Measurements from ENCODE around the gene KL.

DNA sequence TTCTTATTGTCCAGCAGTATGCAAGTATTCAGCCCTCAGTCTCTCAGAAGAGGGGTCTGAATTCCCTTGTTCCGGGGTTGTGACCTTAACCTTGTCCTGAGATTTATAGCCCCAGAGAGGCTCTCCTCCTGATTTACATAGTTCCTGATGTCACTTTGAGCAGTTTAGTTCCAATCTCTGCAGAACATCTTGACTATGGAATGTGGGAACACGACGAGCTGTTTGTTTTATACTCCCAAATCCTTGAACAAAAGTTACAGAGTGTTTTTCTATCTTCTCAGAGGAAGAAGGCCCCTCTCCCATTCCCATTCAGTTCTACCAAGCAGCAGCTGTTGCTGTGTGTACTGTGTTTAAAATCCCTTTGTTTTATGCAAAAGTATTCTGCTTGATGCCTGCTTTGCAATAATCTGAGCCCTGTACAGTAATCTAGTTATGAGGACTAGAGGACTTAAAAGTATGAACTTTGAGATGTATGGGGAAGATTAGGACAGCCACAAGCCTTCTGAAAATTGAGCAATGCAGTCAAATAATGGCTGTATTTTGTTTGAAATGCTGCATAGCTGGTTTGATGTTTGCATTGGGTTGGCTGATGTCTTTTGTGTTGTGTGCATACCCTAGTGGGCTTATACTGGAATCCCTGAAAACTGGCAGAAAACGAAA is 74.7 kb downstream of the KL start:
- TF ChIP-seq, protein P1, sequence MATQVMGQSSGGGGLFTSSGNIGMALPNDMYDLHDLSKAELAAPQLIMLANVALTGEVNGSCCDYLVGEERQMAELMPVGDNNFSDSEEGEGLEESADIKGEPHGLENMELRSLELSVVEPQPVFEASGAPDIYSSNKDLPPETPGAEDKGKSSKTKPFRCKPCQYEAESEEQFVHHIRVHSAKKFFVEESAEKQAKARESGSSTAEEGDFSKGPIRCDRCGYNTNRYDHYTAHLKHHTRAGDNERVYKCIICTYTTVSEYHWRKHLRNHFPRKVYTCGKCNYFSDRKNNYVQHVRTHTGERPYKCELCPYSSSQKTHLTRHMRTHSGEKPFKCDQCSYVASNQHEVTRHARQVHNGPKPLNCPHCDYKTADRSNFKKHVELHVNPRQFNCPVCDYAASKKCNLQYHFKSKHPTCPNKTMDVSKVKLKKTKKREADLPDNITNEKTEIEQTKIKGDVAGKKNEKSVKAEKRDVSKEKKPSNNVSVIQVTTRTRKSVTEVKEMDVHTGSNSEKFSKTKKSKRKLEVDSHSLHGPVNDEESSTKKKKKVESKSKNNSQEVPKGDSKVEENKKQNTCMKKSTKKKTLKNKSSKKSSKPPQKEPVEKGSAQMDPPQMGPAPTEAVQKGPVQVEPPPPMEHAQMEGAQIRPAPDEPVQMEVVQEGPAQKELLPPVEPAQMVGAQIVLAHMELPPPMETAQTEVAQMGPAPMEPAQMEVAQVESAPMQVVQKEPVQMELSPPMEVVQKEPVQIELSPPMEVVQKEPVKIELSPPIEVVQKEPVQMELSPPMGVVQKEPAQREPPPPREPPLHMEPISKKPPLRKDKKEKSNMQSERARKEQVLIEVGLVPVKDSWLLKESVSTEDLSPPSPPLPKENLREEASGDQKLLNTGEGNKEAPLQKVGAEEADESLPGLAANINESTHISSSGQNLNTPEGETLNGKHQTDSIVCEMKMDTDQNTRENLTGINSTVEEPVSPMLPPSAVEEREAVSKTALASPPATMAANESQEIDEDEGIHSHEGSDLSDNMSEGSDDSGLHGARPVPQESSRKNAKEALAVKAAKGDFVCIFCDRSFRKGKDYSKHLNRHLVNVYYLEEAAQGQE (IDR thresholded peaks at IDR 0.05; ENCODE audit: insufficient read depth in 1 of 2, low read depth in 2 of 2, low read length in 2 of 2), result no peak
- TF ChIP-seq POLR2AphosphoS5 (IDR thresholded peaks at IDR 0.05; ENCODE audit: low read depth, low read length), result no peak
- no peak for TF ChIP-seq SIN3A (IDR thresholded peaks at IDR 0.05; ENCODE audit: borderline replicate concordance, insufficient read depth, low read length)
- no peak for TF ChIP-seq TAF1 (IDR thresholded peaks at IDR 0.05; ENCODE audit: borderline replicate concordance, insufficient read depth, low read length)

All from PFSK-1 (cell line).